Measurements from ENCODE around the gene HOXA2. TPM values are rescaled to one million over a fixed set of nuclear protein-coding genes. Genes with fewer than 3 reads are reported as not detected.

The HOXA2 gene
- total and polyA plus RNA-seq, 2 of the 13 experiments (the other 11 are each of a cell fraction or from before 2014, with no cell fraction given): 0.22 to 0.29 TPM

- WGBS (ENCODE audit: low lambda C conversion rate): 98% methylated on average over 39 of the region's 39 CpGs
- Histone ChIP-seq H4K20me1 (ENCODE audit: insufficient read depth, low read length) (no peaks in the 10 kb centered on the region), H3K27ac (ENCODE audit: extremely low read length, insufficient read depth, low read length) (no peak overlapping the region), H3K79me2 (ENCODE audit: insufficient read depth, low read length) (no peaks in the 10 kb centered on the region), H3K4me1 (ENCODE audit: insufficient read depth, low read length) (peaks cover 9% of the 10 kb centered on the region; the same call in 1 of the 2 replicates), H3K27me3 (ENCODE audit: control insufficient read depth in 1 of 2, insufficient read depth in 2 of 2, low read length in 2 of 2) (no peaks in the 10 kb centered on the region), H3K9ac (ENCODE audit: insufficient read depth, low read depth, low read length) (no peak overlapping the region), H2AFZ (ENCODE audit: low read length) (no peak overlapping the region), H3K4me2 (ENCODE audit: low read depth, low read length) (no peak overlapping the region), H3K9me3 (ENCODE audit: low read length) (no peaks in the 10 kb centered on the region), H3K36me3 (replicated peaks in 1 of 2; ENCODE audit: control insufficient read depth in 1 of 2, insufficient read depth in 2 of 2, low read length in 2 of 2) (no peaks in the 10 kb centered on the region), H3K4me3 (replicated peaks in 1 of 3; ENCODE audit: insufficient read depth in 1 of 3, low read depth in 2 of 3, low read length in 3 of 3) (no peak overlapping the region)
- ATAC-seq (no peak), DNase-seq (ENCODE audit: low spot score) (no peak), FAIRE-seq (no peak)
- in situ Hi-C loops (cut with HindIII; ENCODE audit: extremely low pct_ligation_motif_present, low pct_unique_long_range_greater_than_20kb): no loop called here
- CTCF ChIA-PET (ENCODE audit: low intra/inter-chr PET ratio, low total read pairs): no interaction called here
- POLR2A ChIA-PET: no interaction called here
- intact Hi-C loops (cut with micrococcal nuclease; ENCODE audit: unreplicated experiment): no loop called here
- BruUV-seq (replicated peaks): no TSS peak
- TF ChIP-seq TFE3 (CRISPR knock-in tag; IDR thresholded peaks at IDR 0.05): no peak
- TF ChIP-seq BRD4 (CRISPR knock-in tag; IDR thresholded peaks at IDR 0.05): no peak
- no peak for TF ChIP-seq ZNF280D (CRISPR knock-in tag; IDR thresholded peaks at IDR 0.05)
- TF ChIP-seq MZF1 (CRISPR knock-in tag; IDR thresholded peaks at IDR 0.05; ENCODE audit: borderline replicate concordance): no peak
- TF ChIP-seq ZNF768 (CRISPR knock-in tag; IDR thresholded peaks at IDR 0.05): no peak
- no peak for TF ChIP-seq ZZZ3 (CRISPR knock-in tag; IDR thresholded peaks at IDR 0.05; ENCODE audit: borderline replicate concordance)
- TF ChIP-seq NFAT5 (CRISPR knock-in tag; IDR thresholded peaks at IDR 0.05): no peak
Observed at GRCh38 chr7:27101957-27102580, 414 bp downstream of the HOXA2 start.

Measured in HepG2 (cell line).